NCI-H82 (cell line): ENCODE results near the gene PRKACB.
"Not testable (repeated sequence)": the region's sequence is repeated elsewhere in the genome, so short reads cannot be mapped to it uniquely, and the experiment has no call there.

Source experiments
- DNase-seq: peaks from one replicate; lab custom pipeline; 2025; lab: John Stamatoyannopoulos, UW

The PRKACB gene

GRCh38 chr1:84223751-84224432, 79.8 kb downstream of the PRKACB start:
- DNase-seq, result no peak

- DNase-seq, result no peak
Observed at GRCh38 chr1:84224905-84225304, 80.8 kb downstream of the PRKACB start.

GRCh38 chr1:84225646-84226045, 81.6 kb downstream of the PRKACB start:
- peak; percentile 2 for DNase-seq

- DNase-seq, result not testable (repeated sequence)
Observed at GRCh38 chr1:84232676-84233075, 88.6 kb downstream of the PRKACB start.

GRCh38 chr1:84236256-84236655, 92.2 kb downstream of the PRKACB start:
- no peak for DNase-seq

- DNase-seq, result no peak
Observed at GRCh38 chr1:84242641-84243040, 98.6 kb downstream of the PRKACB start.

- no peak for DNase-seq
Observed at GRCh38 chr1:84245563-84245962, 101.5 kb downstream of the PRKACB start.

- DNase-seq, result no peak
Observed at GRCh38 chr1:84246213-84246612, 102.1 kb downstream of the PRKACB start.

GRCh38 chr1:84247425-84248220, 103.6 kb downstream of the PRKACB start:
- no peak for DNase-seq

- DNase-seq, result no peak
Observed at GRCh38 chr1:84250668-84251067, 106.6 kb downstream of the PRKACB start.

GRCh38 chr1:84253036-84253435, 109.0 kb downstream of the PRKACB start:
- peak; percentile 89 for DNase-seq

GRCh38 chr1:84253891-84254290, 109.8 kb downstream of the PRKACB start:
- no peak for DNase-seq

- DNase-seq, result no peak
Observed at GRCh38 chr1:84254703-84255238, 110.7 kb downstream of the PRKACB start.

- DNase-seq, result peak; percentile 56
Observed at GRCh38 chr1:84255582-84255981, 111.5 kb downstream of the PRKACB start.

- DNase-seq, result no peak
Observed at GRCh38 chr1:84257617-84258016, 113.5 kb downstream of the PRKACB start.

- DNase-seq, result no peak
Observed at GRCh38 chr1:84259376-84259775, 115.3 kb downstream of the PRKACB start.

- DNase-seq, result no peak
Observed at GRCh38 chr1:84259989-84260388, 115.9 kb downstream of the PRKACB start.

GRCh38 chr1:84260852-84261518, 116.9 kb downstream of the PRKACB start:
- DNase-seq, result no peak

GRCh38 chr1:84264961-84265360, 120.9 kb downstream of the PRKACB start:
- DNase-seq, result no peak

GRCh38 chr1:84265867-84266266, 121.8 kb downstream of the PRKACB start:
- DNase-seq, result no peak

GRCh38 chr1:84266748-84267147, 122.7 kb downstream of the PRKACB start:
- no peak for DNase-seq

- no peak for DNase-seq
Observed at GRCh38 chr1:84267476-84267875, 123.4 kb downstream of the PRKACB start.

- DNase-seq, result no peak
Observed at GRCh38 chr1:84268346-84268745, 124.3 kb downstream of the PRKACB start.
